HG03439 (cell line): ENCODE measurements around the gene IL3.

Source experiments
- ATAC-seq: cut with Tn5 transposase; IDR thresholded peaks from one replicate; pipeline ENCODE4 v1.9.1; 2021; ENCODE audit warnings: mild to moderate bottlenecking, moderate library complexity; ENCODE audit not compliant: unreplicated experiment

Gene IL3

GRCh38 chr5:132056610-132057497, 3.6 kb upstream of the IL3 start:
- ATAC-seq: no peak

- ATAC-seq: no peak
These were observed 2.8 kb upstream of the IL3 start for GRCh38 chr5:132057498-132058255.

GRCh38 chr5:132058646-132059042, 1.8 kb upstream of the IL3 start:
- no peak for ATAC-seq

- no peak for ATAC-seq
These were observed 1.3 kb upstream of the IL3 start for GRCh38 chr5:132059043-132059695.

GRCh38 chr5:132059696-132060500, 557 bp upstream of the IL3 start:
- ATAC-seq: no peak

GRCh38 chr5:132063090-132063911, 2.8 kb downstream of the IL3 start:
- peak; percentile 71 for ATAC-seq

- ATAC-seq: no peak
These were observed 3.7 kb downstream of the IL3 start for GRCh38 chr5:132064140-132064539.

GRCh38 chr5:132064738-132065331, 4.4 kb downstream of the IL3 start:
- peak; percentile 57 for ATAC-seq

GRCh38 chr5:132065351-132065937, 5.0 kb downstream of the IL3 start:
- no peak for ATAC-seq

- ATAC-seq: no peak
These were observed 5.7 kb downstream of the IL3 start for GRCh38 chr5:132065951-132066701.

GRCh38 chr5:132066871-132067270, 6.4 kb downstream of the IL3 start:
- ATAC-seq: no peak

GRCh38 chr5:132067451-132067850, 7.0 kb downstream of the IL3 start:
- ATAC-seq: no peak

GRCh38 chr5:132067941-132068808, 7.7 kb downstream of the IL3 start:
- ATAC-seq: no peak

- ATAC-seq: no peak
These were observed 9.1 kb downstream of the IL3 start for GRCh38 chr5:132069561-132069960.

- no peak for ATAC-seq
These were observed 9.5 kb downstream of the IL3 start for GRCh38 chr5:132069994-132070393.

GRCh38 chr5:132070460-132071337, 10.2 kb downstream of the IL3 start:
- ATAC-seq: no peak

GRCh38 chr5:132071338-132071707, 10.9 kb downstream of the IL3 start:
- ATAC-seq: no peak
